GM12891 (cell line): ENCODE measurements around the gene PON3.

Experiments
- DNase-seq: peaks from one replicate; pipeline ENCODE4 v3.0.0; 2011; ENCODE audit warnings: low spot score; ENCODE audit not compliant: insufficient read length
- FAIRE-seq: peaks from 2 replicates; lab custom pipeline; 2011; peaks lifted over from hg19 to GRCh38; lab: Jason Lieb, UNC
- PAX5 ChIP-seq: IDR thresholded peaks from 2 replicates; pipeline ENCODE4 v1.6.1; 2011; ENCODE audit warnings: low read length, moderate library complexity, mild to moderate bottlenecking; ENCODE audit not compliant: insufficient read depth, severe bottlenecking
- POLR2A ChIP-seq: IDR thresholded peaks from 2 replicates; pipeline ENCODE4 v1.6.1; 2011; ENCODE audit warnings: low read depth, low read length, control low read depth
- POLR2AphosphoS5 ChIP-seq: IDR thresholded peaks from 2 replicates; pipeline ENCODE4 v1.6.1; 2011; ENCODE audit warnings: low read depth, low read length, control low read depth
- POU2F2 ChIP-seq: IDR thresholded peaks from 2 replicates; pipeline ENCODE4 v1.6.1; 2011; ENCODE audit warnings: low read depth, mild to moderate bottlenecking, control low read depth, low read length, moderate library complexity
- SPI1 ChIP-seq: IDR thresholded peaks from 2 replicates; pipeline ENCODE4 v1.6.1; 2011; ENCODE audit warnings: low read depth, low read length, control low read depth
- TAF1 ChIP-seq: IDR thresholded peaks from 2 replicates; pipeline ENCODE4 v1.6.1; 2011; ENCODE audit warnings: low read depth, low read length, control low read depth

PON3 gene

DNA sequence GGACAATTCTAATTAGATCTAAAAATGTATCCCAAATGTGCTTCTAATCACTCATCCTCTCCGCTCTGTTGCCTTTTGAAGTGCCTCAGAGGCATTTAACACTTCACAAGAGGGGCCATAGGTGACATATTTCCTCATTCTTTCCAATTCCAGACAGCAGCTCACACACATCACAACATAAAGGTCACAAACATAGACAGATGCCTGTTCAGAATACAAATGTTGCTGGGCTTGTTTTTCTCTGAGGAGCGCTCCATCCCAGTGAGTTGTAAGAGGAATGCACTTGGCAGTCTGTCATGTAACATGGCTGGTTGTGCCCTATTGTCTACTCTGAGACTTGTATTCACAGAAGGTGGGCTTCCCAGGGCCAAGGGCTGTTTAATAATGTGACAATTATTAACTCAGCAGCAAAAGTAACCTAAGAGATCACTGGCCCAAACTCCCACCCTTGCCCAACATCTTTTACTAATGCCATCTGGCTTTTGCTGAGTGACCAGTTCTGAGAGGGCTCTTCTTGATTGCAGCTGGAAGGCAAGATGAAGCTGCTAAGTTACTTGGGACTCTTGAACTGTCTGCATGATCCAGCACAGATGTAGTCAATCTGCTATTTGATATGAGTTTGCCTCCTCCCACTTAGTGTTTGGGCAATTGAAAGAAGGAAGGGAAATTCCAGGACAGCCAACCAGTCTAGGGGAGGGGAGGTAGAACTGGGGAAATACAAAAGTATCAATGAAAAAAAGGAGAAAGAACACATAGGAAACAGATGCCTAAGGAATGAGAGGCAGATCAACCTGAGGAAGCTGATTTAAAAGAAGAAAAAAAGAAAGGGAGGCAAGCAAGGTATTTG, 25.0 kb upstream of the PON3 start:
- FAIRE-seq (peak; percentile 72), DNase-seq (no peak)
- TF ChIP-seq POU2F2 (no peak), SPI1 (no peak), PAX5 (no peak), POLR2A (no peak), POLR2AphosphoS5 (no peak), TAF1 (no peak)

DNA sequence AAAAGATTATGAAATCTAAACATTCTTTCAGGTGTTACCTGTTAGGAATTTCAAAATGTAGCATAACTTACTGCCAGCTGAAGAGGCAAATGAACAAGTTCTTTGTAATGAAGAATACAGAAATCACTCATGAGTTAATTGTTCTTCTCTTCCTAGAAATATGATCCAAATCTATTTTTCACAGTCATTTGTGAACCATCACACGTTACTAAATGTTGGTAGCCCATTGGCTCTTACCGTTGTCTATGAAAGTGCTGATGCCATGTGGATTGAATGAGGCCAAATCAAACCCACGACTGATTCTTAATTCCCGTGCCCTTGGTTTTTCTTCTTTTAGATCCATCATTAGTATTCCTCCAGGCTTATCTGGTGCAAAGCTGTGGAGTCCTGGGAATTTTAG, 15.9 kb upstream of the PON3 start:
- DNase-seq (no peak), FAIRE-seq (no peak)
- TF ChIP-seq TAF1 (no peak), PAX5 (no peak), POU2F2 (no peak), POLR2AphosphoS5 (no peak), POLR2A (no peak), SPI1 (no peak)

DNA sequence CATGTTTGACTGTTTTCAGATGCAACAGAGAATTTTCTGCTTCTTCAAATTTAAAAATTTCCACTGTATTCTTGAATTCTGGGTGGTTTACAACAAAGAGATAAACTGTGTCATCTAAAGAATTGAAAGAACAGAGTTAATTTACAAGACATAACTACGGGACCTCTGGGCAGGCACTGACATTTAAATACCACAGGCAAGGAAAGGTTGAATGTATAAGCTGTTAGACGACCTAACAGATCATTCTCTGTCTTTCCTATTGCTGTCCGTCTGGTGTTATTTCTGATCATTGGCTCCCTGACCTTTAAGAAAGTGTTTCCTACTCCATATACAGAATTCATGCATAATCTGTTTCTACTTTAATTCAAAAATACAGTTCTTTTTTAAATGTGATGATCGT, 15.5 kb upstream of the PON3 start:
- no peak for FAIRE-seq

DNA sequence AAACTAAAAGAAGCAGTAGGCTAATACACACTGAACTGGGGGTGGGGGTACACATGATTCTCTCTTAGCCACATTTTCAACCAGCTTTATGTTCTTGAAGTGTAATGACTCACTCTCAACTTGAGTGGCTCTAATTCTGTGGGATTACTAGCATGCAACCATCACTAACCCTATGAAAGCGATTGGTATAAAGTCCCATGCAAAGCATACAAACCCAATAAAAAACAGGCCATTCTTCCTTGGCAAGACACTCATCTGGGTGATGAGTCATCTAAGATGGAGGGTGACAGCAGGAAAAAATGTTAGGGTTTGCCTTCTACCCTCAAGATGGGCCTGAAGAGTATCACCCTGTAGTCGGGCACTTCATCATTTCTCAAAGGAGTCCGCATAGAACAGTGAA, 14.9 kb upstream of the PON3 start:
- DNase-seq, result no peak
- FAIRE-seq, result no peak
- no peak for TF ChIP-seq SPI1
- TF ChIP-seq POU2F2, result no peak
- TF ChIP-seq PAX5, result no peak
- TF ChIP-seq TAF1, result no peak
- TF ChIP-seq POLR2A, result no peak
- TF ChIP-seq POLR2AphosphoS5, result no peak

More for the DNA sequence above, 15.5 kb upstream of the PON3 start:
- DNase-seq, result no peak
- TF ChIP-seq SPI1, result no peak
- TF ChIP-seq PAX5, result no peak
- TF ChIP-seq TAF1, result no peak
- TF ChIP-seq POU2F2, result no peak
- no peak for TF ChIP-seq POLR2AphosphoS5
- TF ChIP-seq POLR2A, result no peak

DNA sequence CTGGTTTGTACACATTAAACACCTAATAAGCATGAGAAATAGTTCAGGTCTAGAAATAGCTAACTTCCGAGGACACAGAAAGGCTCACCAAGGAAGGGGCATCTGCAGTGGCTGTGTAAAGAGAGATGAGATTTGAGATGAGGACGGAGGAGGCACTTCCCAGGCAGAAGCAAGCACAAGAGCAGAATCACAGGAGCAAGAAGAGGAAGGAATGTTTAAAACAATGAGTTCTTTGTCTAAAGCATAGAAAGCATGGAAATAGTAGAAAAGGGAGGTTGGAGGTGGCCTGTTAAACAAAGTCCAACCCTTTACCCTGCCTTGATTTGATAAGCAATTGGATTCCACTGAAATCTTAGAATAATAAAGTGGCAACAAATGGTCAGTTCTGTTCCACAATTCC, 11.6 kb upstream of the PON3 start:
- FAIRE-seq (no peak), DNase-seq (no peak)
- TF ChIP-seq SPI1, result no peak
- no peak for TF ChIP-seq PAX5
- TF ChIP-seq POLR2A, result no peak
- no peak for TF ChIP-seq POLR2AphosphoS5
- no peak for TF ChIP-seq POU2F2
- no peak for TF ChIP-seq TAF1

DNA sequence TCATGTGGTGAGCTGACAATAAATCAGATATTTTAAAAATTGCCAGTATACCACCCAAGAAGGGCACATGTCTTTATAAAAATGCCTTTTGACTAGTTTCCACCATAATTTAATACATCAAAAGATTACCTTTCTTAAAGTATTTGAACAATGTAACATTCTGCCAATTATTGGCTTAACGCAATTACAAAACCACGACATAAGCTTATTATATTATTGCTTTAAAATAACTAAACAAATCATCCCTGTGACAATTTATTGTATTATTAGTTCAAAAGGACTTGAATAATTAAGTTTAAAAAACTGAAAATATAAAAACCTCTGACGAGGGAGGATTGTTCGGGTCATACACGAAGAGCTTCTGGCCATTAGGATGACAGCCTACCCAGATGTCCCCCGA, 9.6 kb upstream of the PON3 start:
- no peak for FAIRE-seq
- TF ChIP-seq TAF1, result no peak
- TF ChIP-seq POU2F2, result no peak
- no peak for TF ChIP-seq PAX5
- TF ChIP-seq POLR2AphosphoS5, result no peak
- TF ChIP-seq POLR2A, result no peak
- no peak for DNase-seq

DNA sequence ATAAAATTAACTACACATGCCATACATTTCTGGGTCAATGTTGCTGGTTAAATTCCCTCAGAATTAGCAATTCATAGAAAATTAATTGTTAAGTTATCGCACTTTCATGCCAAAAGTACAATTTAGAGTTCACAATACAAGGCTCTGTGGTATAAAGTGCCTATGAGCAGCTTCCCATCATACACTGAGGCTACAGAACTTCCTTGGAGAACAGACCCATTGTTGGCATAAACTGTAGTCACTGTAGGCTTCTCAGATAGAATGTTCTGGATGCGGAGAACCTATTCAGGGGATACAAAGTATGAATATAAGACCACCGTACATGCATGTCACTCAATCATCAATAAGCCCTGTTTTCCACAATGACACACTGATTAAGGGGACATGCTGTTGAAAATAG, 9.0 kb upstream of the PON3 start:
- DNase-seq (no peak), FAIRE-seq (no peak)
- no peak for TF ChIP-seq POLR2A

DNA sequence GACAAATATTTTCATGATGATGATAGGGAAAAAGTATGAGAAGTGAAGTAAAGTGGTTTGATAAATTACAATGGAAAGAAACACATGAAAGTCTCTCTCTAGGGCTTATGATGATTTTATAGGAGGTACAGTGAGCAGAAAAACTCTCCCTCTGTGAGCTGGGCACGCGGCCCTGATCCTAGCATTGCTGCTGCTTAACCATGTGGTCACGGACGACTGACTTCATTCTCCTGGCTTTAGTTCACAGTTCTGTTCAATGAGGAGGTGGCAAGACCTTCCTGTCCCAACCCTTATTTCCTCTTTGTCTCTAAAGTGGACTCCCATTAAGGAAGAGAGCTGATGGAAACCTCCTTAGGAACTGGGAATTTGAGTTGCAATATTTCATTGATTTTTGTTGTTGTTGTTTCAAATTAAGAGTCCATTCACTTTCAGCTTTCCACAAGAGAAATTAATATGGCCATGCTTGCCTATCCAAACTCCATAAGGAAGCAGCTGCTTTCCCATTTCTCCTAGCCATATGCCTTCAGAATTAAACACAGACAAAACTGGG, 8.2 kb upstream of the PON3 start:
- no peak for DNase-seq
- TF ChIP-seq POLR2A, result no peak
- TF ChIP-seq POU2F2, result no peak
- no peak for TF ChIP-seq SPI1
- no peak for TF ChIP-seq POLR2AphosphoS5
- no peak for TF ChIP-seq TAF1
- TF ChIP-seq PAX5, result no peak
- FAIRE-seq, result no peak

DNA sequence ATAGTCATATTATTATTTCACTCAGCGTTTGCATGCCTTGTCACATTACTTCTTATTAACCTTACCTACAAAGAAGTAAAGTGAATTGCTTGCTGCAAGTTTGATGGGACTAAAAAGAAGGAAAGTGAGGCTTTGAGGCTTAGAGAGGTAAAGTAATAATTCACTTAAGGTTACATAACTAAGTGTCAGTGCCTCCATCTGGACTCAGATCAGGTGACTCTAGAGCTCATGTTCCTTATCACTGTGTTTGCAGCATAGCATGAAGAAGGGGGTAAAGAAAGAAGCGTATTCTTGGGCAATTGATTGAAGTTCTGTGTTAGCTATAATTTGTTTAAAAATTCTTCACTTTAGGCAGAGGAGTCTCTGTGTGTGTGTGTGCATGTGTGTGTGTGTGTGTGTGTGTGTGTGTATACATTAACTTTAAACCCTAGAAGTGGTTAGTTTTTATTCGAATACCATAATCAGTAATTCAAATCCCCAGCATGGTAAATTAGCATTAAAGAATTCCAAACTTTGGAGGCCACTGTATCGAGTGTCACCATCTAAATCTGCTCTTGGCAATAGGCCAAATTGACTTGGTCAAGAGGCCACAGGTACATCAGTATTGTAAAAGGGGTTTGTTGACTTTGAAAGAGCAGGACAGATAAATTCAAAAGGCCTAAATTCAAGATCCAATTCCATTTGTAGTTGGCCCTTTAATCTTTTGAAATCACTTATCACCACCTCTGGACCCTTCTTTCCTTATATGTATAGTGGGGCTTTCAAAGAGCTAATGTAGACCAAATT, 2.2 kb upstream of the PON3 start:
- no peak for DNase-seq
- TF ChIP-seq POU2F2, result no peak
- no peak for TF ChIP-seq TAF1
- no peak for TF ChIP-seq SPI1
- no peak for TF ChIP-seq POLR2AphosphoS5
- no peak for TF ChIP-seq POLR2A
- TF ChIP-seq PAX5, result no peak
- no peak for FAIRE-seq
